Osteocyte (in vitro differentiated cells): ENCODE data around the gene FER1L5. TPM values are rescaled to one million over a fixed set of nuclear protein-coding genes. Genes with fewer than 3 reads are reported as not detected.

ENCODE experiments used
- DNase-seq: peaks from one replicate; pipeline ENCODE4 v3.0.0; 2021; ENCODE audit warnings: mixed read lengths; ENCODE audit not compliant: unreplicated experiment; ENCODE audit errors: extremely low spot score
- H3K27ac Mint-ChIP-seq: one replicate; pipeline ENCODE4 v1.8.0; 2021; ENCODE audit warnings: mild to moderate bottlenecking, mixed read lengths; ENCODE audit not compliant: unreplicated experiment
- H3K27me3 Mint-ChIP-seq: one replicate; pipeline ENCODE4 v1.8.0; 2021; ENCODE audit warnings: mixed read lengths; ENCODE audit not compliant: unreplicated experiment
- H3K36me3 Mint-ChIP-seq: one replicate; pipeline ENCODE4 v1.8.0; 2021; ENCODE audit warnings: mixed read lengths; ENCODE audit not compliant: unreplicated experiment
- H3K4me1 Mint-ChIP-seq: one replicate; pipeline ENCODE4 v1.8.0; 2021; ENCODE audit warnings: mixed read lengths; ENCODE audit not compliant: unreplicated experiment
- H3K4me3 Mint-ChIP-seq: one replicate; pipeline ENCODE4 v1.8.0; 2021; ENCODE audit warnings: mild to moderate bottlenecking, moderate library complexity, mixed read lengths; ENCODE audit not compliant: unreplicated experiment
- H3K9me3 Mint-ChIP-seq: one replicate; pipeline ENCODE4 v1.8.0; 2021; ENCODE audit warnings: mixed read lengths; ENCODE audit not compliant: unreplicated experiment
- long read RNA-seq: library from polyadenylated mRNA; unstranded; transcript quantifications from one replicate; pipeline ENCODE4 v2.0.0, GENCODE V29; 2021
- total RNA-seq: library from RNA; stranded (reverse); gene quantifications from 2 replicates; pipeline ENCODE4 v1.2.1, GENCODE V29; 2021
- TF ChIP-seq, protein P1 (sequence below): fragments of 200-600 bp; sonication (generic); IDR thresholded peaks from 2 replicates; pipeline ENCODE4 v1.5.0; 2021; ENCODE audit warnings: antibody characterized with exemption, mild to moderate bottlenecking, moderate library complexity

FER1L5 gene
- total RNA-seq = 0.13 TPM in 1 of 2 replicates, not detected in the other
- long read RNA-seq, partial matches to known transcripts = 0 of 1 reads
- long read RNA-seq, other reads (novel, unspliced or antisense) = 1 of 1 reads

DNA sequence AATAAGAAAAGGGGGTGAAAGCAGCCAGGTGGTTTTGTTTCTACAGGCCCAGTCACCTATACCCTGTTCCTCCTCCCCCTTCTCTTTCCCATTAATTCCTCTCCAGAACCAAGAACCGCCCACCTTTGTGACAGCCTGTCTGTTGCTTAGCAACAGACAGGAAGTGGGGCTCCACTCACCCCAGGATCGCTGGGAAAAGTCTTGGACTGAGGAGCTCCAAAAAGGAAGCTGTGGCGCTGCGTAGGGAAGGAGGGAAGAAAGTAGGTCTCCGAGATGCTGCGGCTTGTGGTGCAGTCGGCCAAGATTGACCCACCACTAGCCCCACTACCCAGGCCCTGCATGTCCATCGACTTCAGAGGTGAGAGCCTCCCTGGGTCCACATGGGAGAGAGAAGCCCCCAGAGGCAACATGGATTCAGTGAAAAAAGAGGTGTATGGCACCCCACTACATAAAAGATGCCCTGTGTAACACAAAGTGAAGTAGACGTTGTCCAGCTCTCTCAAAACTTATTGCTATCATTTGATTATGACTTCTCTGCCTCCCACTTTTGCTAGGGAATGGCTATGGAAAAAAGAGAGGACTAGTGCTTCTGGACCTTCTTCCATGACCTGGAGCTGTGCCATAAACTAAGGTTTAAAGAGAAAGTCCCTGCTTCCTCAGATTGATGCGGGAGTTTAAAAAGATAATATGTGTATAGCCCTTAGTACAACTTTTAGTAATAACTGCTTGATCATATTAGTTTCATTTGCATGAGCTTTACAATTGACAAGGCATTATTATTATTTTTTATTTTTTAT, at the start of gene FER1L5:
FER1L5 (plus strand) TSS at position 201 of the 797 bp plus-strand sequence; CDS start at position 274, 73 bp downstream.
- no peak for DNase-seq
- Mint-ChIP-seq H3K4me3 (no peak within 1 kb of the TSS), H3K9me3 (no peaks in the 10 kb centered on the region), H3K36me3 (no peaks in the 10 kb centered on the region), H3K4me1 (peaks cover 4% of the 10 kb centered on the region), H3K27me3 (no peaks in the 10 kb centered on the region), H3K27ac (no peak within 1 kb of the TSS)
- TF ChIP-seq, protein P1, sequence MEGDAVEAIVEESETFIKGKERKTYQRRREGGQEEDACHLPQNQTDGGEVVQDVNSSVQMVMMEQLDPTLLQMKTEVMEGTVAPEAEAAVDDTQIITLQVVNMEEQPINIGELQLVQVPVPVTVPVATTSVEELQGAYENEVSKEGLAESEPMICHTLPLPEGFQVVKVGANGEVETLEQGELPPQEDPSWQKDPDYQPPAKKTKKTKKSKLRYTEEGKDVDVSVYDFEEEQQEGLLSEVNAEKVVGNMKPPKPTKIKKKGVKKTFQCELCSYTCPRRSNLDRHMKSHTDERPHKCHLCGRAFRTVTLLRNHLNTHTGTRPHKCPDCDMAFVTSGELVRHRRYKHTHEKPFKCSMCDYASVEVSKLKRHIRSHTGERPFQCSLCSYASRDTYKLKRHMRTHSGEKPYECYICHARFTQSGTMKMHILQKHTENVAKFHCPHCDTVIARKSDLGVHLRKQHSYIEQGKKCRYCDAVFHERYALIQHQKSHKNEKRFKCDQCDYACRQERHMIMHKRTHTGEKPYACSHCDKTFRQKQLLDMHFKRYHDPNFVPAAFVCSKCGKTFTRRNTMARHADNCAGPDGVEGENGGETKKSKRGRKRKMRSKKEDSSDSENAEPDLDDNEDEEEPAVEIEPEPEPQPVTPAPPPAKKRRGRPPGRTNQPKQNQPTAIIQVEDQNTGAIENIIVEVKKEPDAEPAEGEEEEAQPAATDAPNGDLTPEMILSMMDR = no peak

DNA sequence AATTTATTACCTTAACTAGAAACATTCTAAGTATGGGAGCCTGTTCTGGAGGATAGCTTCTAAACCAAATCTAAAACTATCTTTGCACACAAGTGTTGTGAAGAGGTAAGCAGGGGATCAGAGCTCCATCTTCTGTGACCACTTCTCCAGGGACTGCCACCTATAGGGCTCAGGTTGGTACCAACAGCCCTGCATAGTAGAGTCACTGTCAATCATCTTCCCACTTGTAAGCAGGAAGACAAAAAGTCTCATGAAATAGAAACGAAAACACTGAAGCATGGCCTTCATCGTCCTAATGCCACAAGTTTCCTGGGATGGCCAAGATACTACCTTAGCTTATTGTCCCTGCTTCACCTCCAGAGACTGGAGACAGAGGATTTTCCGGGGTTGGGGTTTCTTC, 48.3 kb upstream of the FER1L5 start:
- peaks cover 46% of the 10 kb centered on the region for H3K36me3 Mint-ChIP-seq
- DNase-seq = no peak
- TF ChIP-seq, protein P1 = no peak
- H3K27me3 Mint-ChIP-seq = no peaks in the 10 kb centered on the region
- H3K9me3 Mint-ChIP-seq = no peaks in the 10 kb centered on the region
- no peak overlapping the region for H3K27ac Mint-ChIP-seq
- no peaks in the 10 kb centered on the region for H3K4me1 Mint-ChIP-seq
- no peak overlapping the region for H3K4me3 Mint-ChIP-seq

DNA sequence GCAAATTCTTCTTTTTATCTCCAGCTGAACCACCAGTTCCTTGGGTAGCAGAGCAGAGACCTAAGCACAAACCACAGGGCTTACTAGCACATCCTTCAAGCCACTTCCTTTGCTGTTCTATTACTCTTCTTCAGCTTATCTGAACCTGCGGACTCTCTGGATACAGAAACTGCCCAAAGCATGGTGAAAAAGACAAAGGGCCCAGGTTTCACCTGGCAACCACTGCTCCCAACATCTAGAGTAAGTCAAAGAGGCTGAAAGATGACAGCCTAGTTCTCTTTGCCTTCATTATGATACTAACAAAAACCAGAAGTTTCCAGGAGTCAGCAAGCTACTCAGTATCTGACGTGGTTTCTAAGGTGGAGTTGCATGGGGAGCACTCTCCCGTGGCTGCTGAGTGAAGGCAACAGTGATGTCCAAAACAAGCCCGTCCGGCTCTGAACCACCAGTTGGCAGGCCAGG, 47.8 kb upstream of the FER1L5 start:
- H3K27ac Mint-ChIP-seq = no peak overlapping the region
- H3K4me3 Mint-ChIP-seq = no peak overlapping the region
- H3K36me3 Mint-ChIP-seq = peaks cover 49% of the 10 kb centered on the region
- H3K27me3 Mint-ChIP-seq = no peaks in the 10 kb centered on the region
- DNase-seq = no peak
- no peaks in the 10 kb centered on the region for H3K4me1 Mint-ChIP-seq
- TF ChIP-seq, protein P1 = no peak
- H3K9me3 Mint-ChIP-seq = no peaks in the 10 kb centered on the region

DNA sequence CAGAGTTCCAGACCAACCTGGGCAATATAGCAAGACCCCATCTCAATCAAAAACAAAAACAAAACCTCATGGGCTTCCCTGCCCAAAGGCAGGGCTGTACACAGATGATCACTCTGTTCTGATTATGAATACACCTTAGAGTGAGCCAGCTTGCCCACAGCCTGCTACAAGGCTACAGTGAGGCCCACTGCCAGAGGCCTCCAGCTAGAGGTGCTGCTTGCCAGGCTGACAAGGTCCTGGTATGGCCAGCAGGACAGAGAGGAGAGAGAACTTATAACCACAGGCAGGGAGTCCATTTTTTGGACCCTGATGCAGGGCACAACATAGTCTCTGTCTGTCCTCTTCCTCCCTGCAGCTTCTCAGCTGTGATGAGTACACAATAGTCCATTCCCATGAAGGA, 46.0 kb upstream of the FER1L5 start:
- Mint-ChIP-seq H3K9me3 (no peaks in the 10 kb centered on the region), H3K4me1 (no peaks in the 10 kb centered on the region), H3K27me3 (no peaks in the 10 kb centered on the region), H3K27ac (no peak overlapping the region), H3K4me3 (no peak overlapping the region), H3K36me3 (peaks cover 67% of the 10 kb centered on the region)
- no peak for DNase-seq
- TF ChIP-seq, protein P1 = no peak

DNA sequence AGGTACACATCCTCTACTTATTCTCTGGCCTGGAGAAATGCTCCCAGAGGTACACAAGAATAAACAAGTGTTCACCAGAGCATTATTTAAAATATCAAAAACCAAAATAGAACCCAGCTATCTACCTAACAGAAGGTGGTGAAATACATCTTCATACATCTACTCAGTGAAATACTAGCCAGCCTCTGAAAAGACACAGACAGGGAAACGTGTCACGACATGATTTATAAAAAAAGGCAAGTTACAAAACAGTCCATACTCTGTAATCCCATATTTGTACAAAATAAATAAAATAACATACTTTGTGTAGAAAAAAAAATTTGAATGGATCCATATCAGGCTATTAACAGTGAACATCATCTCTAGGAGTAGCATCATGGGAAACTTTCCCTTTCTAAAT, 42.6 kb upstream of the FER1L5 start:
- no peak for DNase-seq
- H3K4me3 Mint-ChIP-seq = no peak overlapping the region
- no peaks in the 10 kb centered on the region for H3K27me3 Mint-ChIP-seq
- TF ChIP-seq, protein P1 = no peak
- peaks cover 62% of the 10 kb centered on the region for H3K36me3 Mint-ChIP-seq
- H3K27ac Mint-ChIP-seq = no peak overlapping the region
- H3K4me1 Mint-ChIP-seq = no peaks in the 10 kb centered on the region
- H3K9me3 Mint-ChIP-seq = no peaks in the 10 kb centered on the region
